NCI-H187 treated with DMSO at 0.1 percent for 48 hours (cell line): Measurements from ENCODE around the gene SVEP1.

Experiments used
- DNase-seq: peaks from one replicate; lab custom pipeline; 2025; lab: John Stamatoyannopoulos, UW

The SVEP1 gene

GRCh38 chr9:110317911-110318310 is 261.6 kb downstream of the SVEP1 start:
- DNase-seq, result no peak

GRCh38 chr9:110316261-110317075 is 263.1 kb downstream of the SVEP1 start:
- no peak for DNase-seq
